Heart left ventricle (tissue), 13 donors: ENCODE measurements around the gene TXNL4A.

Source experiments
- POLR2A ChIP-seq, 2 donors: fragments of 450-650 bp; IDR thresholded peaks; one replicate each; pipeline ENCODE4 v1.6.1; 2017; ENCODE audit warnings: antibody characterized with exemption in 2 of 2, mild to moderate bottlenecking in 2 of 2, moderate library complexity in 2 of 2
- TF ChIP-seq, protein P1 (sequence below), 12 donors: fragments of 200-600 bp; sonication (generic) in 4 of 12; IDR thresholded peaks; one replicate each; pipeline versions ENCODE4 v1.5.0 to v1.8.0; 2018 to 2022; ENCODE audit warnings: antibody characterized with exemption in 12 of 12, mild to moderate bottlenecking in 5 of 12
- donor health status: ischemic (EF 13 %, LVEDD 7.1; RV severe dilation, severe dysfunction).
- donor health status: DM: no; HTN: yes; CAD: no.
- donor health status: DM: no; HTN: no; CAD: no.
- donor health status: ischemic (EF 25% LVEDD 6.9; RV normal size, moderate dysfunction).
- donor health status: ischemic (EF 25% LVEDD 5.7; RV mildly dilated, moderate dysfunction).
- donor health status: ischemic (EF 35%, LVEDD 5.7; RV mildly dilated, moderate dysfunction).
- donor health status: nonischemic (EF 11% LVEDD 7.7; RV severe dilation, severe dysfunction).
- donor health status: DM: yes; HTN: yes; CAD: no.
- donor health status: PGD.
- donor health status: ischemic (EF 29% LVEDD 5.4; RV normal size, mild dysfunction).
- donor health status: nonischemic (EF 23%, LVEDD 6.1; RV moderate dilation, normal function).

DNA sequence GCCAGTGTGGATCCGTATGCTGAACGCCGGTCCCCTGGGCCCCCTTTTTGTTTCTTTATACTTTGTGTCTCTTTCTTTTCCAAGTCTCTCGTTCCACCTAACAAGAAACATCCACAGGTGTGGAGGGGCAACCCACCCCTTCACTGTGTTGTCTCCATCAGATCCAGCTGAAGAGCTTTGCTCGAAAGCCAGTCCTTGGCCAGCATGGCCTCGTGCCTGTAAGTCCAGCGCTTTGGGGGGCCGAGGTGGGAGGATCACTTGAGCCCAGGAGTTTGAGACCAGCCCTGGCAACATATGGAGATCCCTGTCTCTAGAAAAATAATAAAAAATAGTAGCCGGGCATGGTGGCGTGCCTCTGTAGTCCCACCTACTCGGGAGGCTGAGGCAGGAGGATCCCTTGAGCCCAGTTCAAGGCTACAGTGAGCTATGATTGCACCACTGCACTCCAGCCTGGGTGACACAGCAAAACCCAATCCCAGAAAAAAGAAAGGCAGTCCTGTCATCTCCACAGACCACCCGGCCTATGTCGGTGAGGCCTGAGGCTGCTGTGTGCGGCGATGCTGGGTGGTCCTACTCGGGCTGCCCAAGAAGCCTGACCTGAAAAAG is 27.3 kb downstream of the TXNL4A start:
- no peak for TF ChIP-seq POLR2A (IDR thresholded peaks at IDR 0.05)
- TF ChIP-seq, protein P1, sequence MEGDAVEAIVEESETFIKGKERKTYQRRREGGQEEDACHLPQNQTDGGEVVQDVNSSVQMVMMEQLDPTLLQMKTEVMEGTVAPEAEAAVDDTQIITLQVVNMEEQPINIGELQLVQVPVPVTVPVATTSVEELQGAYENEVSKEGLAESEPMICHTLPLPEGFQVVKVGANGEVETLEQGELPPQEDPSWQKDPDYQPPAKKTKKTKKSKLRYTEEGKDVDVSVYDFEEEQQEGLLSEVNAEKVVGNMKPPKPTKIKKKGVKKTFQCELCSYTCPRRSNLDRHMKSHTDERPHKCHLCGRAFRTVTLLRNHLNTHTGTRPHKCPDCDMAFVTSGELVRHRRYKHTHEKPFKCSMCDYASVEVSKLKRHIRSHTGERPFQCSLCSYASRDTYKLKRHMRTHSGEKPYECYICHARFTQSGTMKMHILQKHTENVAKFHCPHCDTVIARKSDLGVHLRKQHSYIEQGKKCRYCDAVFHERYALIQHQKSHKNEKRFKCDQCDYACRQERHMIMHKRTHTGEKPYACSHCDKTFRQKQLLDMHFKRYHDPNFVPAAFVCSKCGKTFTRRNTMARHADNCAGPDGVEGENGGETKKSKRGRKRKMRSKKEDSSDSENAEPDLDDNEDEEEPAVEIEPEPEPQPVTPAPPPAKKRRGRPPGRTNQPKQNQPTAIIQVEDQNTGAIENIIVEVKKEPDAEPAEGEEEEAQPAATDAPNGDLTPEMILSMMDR (IDR thresholded peaks at IDR 0.05), result no peak
